ENCODE results near the gene MYLK4.

GRCh38 chr6:2754393-2754792 lies 3.7 kb upstream of the MYLK4 start:
- TF ChIP-seq TAF1 (IDR thresholded peaks at IDR 0.05; ENCODE audit: borderline replicate concordance, insufficient read depth, low read length) (no peak), REST (IDR thresholded peaks at IDR 0.05; ENCODE audit: insufficient read depth in 1 of 2, low read depth in 2 of 2, low read length in 2 of 2) (no peak), SIN3A (IDR thresholded peaks at IDR 0.05; ENCODE audit: borderline replicate concordance, insufficient read depth, low read length) (no peak), POLR2AphosphoS5 (IDR thresholded peaks at IDR 0.05; ENCODE audit: low read depth, low read length) (no peak), FOXP2 (optimal IDR thresholded peaks at IDR 0.05; ENCODE audit: borderline replicate concordance, extremely low read depth, extremely low read length, insufficient read depth) (no peak)

Data from PFSK-1 (cell line).